T-helper 2 cell (primary cell): Measurements from ENCODE around the gene PYGM.
A peak's percentile ranks its signal among the peaks of the same experiment; 100 is the strongest.

Source experiments
- DNase-seq, 5 experiments: peaks; one replicate each; pipeline versions ENCODE4 v3.0.0 to v3.0.0-alpha.2; 2012 to 2022

PYGM gene

GRCh38 chr11:64767344-64768299 is 7.8 kb upstream of the PYGM start:
- peak; percentile 52 to 78 (median 66) for DNase-seq

- no peak for DNase-seq
These were observed 7.1 kb upstream of the PYGM start for GRCh38 chr11:64766881-64767280.

DNA sequence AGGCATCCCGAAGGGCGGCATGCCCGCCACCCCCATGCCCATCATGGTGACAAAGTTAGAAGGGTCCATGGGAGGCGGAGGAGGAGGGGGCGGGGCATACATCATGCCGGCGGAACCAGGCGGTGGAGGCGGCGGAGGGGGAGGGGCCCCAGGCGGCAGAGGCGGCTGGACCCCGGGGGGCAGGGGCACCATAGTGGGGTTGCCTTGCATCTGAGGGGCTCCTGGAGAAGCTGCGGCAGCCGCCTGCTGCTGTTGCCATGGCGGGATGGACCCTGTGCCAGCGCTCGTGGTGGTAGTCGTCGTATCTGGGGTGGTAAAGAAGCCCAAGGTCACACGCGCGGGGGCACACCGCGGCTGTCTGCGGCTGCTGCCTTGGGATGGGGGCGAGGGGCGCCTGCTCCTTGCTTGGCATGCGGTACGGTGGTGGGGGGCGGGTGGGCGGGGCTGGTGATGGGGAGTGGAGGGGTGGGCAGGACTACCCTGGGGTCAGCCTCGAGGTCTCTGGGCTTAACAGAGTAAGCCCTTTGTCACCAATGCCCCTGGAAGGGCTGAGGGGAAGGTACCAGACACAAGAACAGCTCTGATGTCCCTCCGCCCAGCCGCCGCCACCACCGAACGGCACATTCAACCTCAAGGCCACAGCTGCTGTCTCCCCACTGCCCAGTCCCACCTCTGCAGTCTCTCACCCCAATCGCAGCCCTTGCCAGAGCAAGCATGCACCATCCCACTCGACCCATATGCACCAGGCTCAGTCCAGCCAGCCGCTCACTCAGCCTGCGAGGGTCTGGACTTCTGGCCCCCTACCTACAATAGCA is 6.3 kb upstream of the PYGM start:
- no peak for DNase-seq

GRCh38 chr11:64765291-64765850 is 5.6 kb upstream of the PYGM start:
- DNase-seq, result no peak

- DNase-seq, result no peak
These were observed 5.0 kb upstream of the PYGM start for GRCh38 chr11:64764753-64765152.

DNA sequence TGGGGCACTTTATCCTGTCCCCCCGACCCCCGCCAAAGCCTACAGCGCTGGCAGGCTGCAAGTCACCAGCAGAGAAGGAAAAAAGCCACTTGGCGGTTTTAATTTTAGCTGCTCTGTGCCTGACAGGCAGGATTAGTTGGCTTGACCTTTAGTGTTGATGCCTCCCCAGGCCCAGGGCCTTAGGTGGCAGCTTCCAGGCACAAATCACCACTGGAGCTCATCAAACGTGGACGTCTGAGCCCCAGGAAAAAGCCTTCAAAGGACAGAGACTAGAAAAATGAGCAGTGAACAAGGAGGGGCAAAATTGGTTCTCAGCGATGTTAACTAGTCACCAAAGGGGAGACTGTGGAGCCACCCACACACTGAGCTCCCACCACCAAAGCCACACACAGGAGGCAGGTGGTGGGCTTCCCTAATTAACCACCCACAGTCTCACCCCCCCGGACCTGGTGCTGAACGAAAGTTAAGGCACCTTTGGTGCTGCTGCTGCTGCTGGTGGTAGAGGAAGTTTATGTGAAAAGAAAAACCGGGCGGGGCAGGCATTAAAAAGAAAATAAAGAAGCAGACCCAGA is 4.4 kb upstream of the PYGM start:
- peak in 3 of 5 experiments; percentile 63 to 87 (median 80) for DNase-seq

DNA sequence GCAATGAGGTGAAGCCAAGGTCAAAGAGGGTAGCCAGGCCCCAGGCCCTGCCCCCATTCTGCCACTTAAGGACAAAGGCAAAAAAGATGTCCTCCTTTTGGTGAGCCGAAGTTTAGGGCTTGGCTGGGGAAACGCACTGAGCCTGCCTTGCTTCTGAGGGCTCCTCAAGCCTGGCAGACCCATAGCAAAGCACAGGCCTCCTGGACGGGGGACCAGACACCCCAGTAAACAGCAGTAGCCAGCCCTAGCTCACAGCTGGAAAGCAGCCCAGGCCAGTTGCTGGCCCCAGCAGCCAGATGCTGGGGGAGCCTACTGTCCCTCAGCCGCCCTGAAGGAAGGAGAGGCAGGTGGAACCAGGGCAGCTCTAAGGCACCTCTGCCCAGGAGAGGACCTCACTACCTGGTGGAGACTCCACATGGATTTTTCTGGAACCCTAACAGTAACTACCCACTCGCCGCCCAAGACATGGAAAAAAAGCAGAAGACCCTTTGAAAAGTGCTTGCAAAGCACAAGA is 3.8 kb upstream of the PYGM start:
- DNase-seq, result no peak

DNA sequence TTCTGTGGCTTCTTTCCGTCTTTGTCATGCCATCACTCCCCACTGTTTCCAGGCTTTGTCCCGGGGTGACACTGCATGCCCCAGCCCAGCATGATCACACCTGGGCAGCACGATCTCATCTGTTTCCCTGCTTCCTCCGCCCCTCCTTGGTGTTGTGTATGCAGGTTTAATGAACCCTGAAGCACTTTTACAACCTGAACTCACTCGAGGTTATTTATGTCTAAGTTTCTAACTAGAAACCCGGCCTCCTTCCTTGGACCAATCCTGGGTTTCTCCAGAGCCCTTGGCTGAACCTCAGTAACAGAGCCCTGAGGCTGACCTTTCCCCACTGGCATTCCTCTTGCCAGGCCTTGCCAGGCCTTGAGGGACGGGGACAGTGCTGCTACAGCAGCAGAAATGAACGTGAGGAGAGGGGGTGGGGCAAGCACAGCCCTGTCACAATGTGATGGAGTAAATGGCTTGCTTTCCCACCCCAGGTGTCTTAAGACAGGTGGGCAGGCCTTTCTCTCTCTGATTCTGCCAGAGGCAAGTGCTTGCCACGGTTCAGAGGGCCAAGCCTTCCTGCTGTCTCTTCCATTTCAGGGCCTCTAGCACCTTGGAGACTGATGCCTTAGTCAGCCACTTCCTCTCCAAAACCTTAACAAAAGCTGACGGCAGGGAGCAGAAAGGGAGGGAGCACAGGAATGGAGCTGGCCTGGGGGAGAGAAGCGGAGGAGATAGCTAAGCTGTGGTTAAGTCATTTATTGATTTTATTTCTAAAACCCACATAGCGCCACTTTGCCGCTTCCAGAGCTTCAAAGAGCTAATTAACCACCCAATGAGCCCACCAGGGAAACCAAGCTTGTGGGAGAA is 3.1 kb upstream of the PYGM start:
- peak in 2 of 5 experiments; percentile 29 to 52 for DNase-seq

DNA sequence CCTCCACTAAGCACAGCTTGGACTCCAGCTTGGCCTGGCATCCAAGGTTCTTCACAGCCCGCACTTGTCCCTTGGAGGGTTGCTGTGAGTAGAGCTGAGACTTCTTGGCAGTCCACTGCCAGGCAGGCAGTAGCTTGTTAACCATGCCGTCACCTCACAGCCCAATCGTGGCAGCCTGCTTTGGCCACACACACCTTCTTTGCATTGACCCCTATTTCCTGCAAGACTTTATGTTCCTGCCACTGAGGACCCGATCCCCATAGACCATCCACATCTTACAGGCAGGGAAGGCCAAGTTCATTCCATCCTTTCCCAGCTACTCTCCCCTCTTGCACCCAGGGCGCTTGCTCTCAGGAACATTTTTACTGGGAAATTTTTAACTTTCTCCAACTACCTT is 2.5 kb upstream of the PYGM start:
- DNase-seq, result no peak

GRCh38 chr11:64760759-64761420 is 1.1 kb upstream of the PYGM start:
- DNase-seq, result no peak

DNA sequence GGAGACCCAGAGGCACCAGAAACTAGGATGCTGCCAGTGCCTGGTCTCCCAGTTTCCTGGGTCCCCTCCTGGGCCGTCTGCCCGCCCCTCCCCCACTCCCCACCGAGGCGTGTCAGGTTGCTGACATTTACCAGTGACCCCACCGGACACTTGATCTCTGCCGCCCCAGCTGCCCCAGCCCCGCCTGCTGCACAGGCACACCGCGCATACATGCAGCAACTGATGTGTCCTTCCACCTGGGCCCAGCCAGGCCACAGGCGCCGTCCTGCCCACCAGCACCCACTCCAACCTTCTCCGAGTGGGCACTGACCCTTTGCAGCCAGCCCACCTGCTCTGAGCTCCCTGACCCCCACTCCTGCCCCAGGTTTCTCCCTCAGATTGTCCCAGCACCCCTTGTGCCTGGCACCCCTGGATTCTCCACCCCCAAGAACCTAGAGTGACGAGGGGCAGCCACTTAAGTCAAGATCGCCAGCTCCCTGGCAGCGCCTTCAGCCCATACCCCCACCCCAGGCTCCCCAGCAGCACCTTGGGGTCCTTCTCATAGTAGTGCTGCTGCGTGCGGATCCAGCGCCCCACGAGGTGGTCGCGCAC is 548 bp downstream of the PYGM start:
- no peak for DNase-seq

GRCh38 chr11:64758330-64759079 is 1.3 kb downstream of the PYGM start:
- DNase-seq, result no peak

GRCh38 chr11:64757549-64758329 is 2.0 kb downstream of the PYGM start:
- DNase-seq, result no peak

DNA sequence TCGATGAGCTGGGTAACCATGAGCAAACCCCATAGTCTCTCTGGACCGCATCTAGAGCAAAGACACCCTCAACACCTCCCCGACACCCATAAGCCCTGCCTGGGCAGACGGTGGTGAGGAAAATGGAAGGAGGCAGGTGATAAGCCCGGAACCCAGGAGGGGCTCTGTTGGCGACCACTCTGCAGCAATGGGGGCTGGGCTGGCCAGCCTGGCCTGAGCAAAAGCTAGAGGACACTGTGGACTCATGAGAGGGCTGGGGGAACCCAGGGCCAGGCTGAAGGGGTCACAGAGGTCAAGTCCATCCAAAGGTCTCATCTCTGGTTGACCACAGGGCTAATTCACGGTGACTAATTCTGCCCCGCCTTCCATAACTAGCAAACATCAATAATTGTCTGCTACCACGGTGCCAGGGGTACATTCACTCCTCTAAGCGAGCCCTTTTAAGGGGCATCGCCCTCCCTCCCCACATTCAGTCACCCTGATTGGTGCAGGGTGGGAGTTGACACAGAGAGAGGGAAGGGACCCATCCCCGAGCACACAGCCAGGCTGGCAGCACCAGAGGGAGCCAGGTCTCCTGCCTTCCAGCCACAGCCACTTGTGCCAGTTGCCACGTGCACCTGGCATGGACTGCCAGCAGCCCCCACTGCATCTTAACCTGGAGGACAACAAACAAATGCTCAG is 4.0 kb downstream of the PYGM start:
- DNase-seq, result no peak

DNA sequence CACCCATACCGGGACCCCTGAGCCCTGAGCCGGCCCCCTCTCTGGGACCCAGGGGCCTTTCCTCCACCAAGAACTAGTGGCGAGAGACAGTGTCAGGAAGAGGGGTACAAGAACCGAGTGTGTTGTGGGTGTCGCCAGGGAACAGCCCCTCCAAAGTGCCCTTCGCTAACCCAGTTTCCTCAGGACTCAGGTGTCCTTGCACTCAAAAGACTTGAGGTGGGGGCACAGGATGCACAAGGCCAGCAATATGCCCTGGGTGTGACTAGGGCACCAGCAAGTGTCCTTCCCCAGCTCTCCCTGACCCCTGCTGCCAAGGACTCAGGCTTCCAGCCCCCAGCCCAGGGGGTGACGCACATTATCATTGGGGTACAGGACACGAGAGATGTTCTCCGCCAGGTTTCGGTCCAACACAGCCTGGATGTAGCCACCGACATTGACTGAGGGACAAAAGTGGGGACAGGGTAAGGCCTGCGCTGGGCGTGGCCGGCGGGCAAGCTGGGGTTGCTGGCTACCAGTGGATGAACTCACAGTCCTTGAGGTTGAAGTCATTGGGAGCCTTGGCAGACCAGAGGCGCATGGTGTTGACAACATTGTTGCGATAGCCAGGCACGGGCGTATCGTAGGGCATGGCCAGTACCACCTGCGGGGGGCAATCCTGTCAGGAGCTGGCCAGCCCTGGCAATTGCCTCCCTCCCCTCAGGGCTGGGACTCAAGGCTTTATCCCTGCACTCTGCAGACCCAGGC is 4.7 kb downstream of the PYGM start:
- no peak for DNase-seq

GRCh38 chr11:64754124-64754918 is 5.5 kb downstream of the PYGM start:
- no peak for DNase-seq
